Fibroblast of pulmonary artery (primary cell): Measurements from ENCODE around the gene TREM1.

Experiments
- DNase-seq: peaks from one replicate; pipeline ENCODE4 v3.0.0-alpha.2; 2010; ENCODE audit warnings: low read depth
- H3K4me3 ChIP-seq: replicated peaks from 2 replicates; pipeline ENCODE4 v1.5.1; 2011; ENCODE audit warnings: low read depth, mild to moderate bottlenecking, control low read depth, low read length, moderate library complexity
- CTCF ChIP-seq: IDR thresholded peaks from 2 replicates; pipeline ENCODE4 v1.5.1; 2011; ENCODE audit warnings: mild to moderate bottlenecking, control low read depth, low read length, inconsistent platforms; ENCODE audit errors: missing control alignments

TREM1 gene

DNA sequence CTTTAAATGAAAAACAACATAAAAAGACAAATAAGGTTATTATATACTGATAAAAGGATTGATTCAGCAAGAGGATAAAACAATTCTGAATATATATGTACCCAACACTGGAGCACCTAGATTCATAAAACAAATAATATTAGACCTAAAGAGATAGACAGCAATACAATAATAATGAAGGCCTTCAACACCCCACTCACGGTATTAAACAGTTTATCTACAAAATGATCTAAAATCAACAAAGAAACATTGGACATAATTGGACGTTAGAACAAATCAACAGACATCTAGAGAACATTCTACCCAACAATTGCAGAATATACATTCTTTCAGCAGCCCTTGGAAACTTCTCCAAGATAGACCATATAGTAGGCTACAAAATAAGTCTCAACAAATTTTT lies 24.1 kb downstream of the TREM1 start:
- DNase-seq: no peak
- no peak for TF ChIP-seq CTCF
- H3K4me3 ChIP-seq: no peak overlapping the region

- no peak for TF ChIP-seq CTCF
- no peak for DNase-seq
- H3K4me3 ChIP-seq: no peak overlapping the region
These were observed 28.3 kb downstream of the TREM1 start for GRCh38 chr6:41258196-41258493.

GRCh38 chr6:41257369-41258195 lies 28.9 kb downstream of the TREM1 start:
- no peak overlapping the region for H3K4me3 ChIP-seq
- no peak for TF ChIP-seq CTCF
- peak; percentile 85 for DNase-seq

- DNase-seq: no peak
- no peak overlapping the region for H3K4me3 ChIP-seq
- no peak for TF ChIP-seq CTCF
These were observed 30.1 kb downstream of the TREM1 start for GRCh38 chr6:41256383-41256782.

- DNase-seq: no peak
- no peak overlapping the region for H3K4me3 ChIP-seq
- TF ChIP-seq CTCF: no peak
These were observed 30.7 kb downstream of the TREM1 start for GRCh38 chr6:41255638-41256246.

DNA sequence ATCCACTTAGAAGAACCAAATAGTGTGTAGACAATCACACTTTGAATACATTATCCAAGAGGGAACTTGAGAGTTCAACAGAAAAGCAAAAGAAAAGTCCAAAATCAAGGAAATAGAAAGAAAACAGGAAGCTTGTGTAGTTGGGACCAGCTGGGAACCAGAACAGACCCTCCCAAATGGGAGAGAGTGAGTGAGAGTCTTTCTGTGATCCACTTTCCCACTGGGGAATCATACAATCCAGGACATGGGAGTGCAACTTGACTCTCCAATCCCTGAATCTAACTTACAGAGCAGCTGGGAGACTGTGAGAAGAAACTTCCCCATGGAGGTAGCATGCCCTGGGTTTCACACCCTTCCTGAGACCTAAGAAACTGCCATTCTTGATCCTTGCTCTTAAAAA lies 31.4 kb downstream of the TREM1 start:
- no peak for TF ChIP-seq CTCF
- H3K4me3 ChIP-seq: no peak overlapping the region
- no peak for DNase-seq
